HG02884 (cell line): ENCODE data around the gene CHST14.
"Not testable (repeated sequence)": the region's sequence is repeated elsewhere in the genome, so short reads cannot be mapped to it uniquely, and the experiment has no call there.

ENCODE experiments used
- ATAC-seq: cut with Tn5 transposase; IDR thresholded peaks from one replicate; pipeline ENCODE4 v1.9.1; 2021; ENCODE audit warnings: mild to moderate bottlenecking, moderate library complexity; ENCODE audit not compliant: unreplicated experiment

CHST14 gene

DNA sequence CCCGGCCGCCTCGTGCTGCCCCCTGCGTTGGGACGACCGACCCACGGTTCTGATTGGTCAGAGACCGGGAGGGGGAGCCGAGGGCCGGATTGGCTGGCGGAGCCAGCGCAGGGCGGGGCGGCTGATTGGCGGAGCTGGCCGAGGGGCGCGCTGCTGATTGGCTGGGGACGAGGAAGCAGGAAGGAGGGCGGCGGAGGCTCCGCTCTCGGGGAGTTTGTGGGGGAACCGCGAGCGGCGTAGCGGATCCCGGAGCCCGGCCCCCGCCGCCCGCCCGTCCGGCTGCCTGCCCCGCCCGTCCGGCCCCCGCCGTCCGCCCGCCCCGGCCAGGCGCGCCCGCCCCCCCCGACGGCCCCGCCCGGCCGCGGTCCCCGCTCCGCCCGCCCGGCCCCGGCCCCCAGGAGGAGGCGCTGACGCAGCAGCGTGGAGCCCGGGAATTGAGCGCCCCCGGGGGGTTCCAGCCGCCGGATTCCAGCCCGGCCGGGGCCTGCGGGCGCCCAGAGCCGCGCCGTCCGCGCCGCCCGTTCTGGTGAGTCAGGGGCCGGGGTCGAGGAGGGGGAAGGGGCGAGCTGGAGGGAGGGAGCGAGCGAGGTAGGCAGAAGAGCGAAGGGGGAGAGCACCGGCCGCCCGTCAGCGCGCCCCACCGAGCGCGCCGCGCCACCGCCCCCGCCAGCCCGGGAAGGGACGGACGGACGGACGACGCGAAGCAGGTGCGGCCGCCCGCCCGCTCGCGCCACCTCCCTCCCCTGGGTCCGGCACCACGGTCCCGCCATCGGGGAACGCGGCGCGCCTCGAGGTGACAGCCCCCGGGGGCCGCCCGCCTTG lies 29.8 kb upstream of the CHST14 start, which contains the start of gene BAHD1:
Gene BAHD1, plus strand, starts transcription at position 211 of the 822 bp plus-strand sequence. CDS start 17,512 bp downstream, outside the sequence.
- peak; percentile 79 for ATAC-seq

GRCh38 chr15:40441565-40442531 lies 28.9 kb upstream of the CHST14 start:
- no peak for ATAC-seq

- ATAC-seq = no peak
Observed at GRCh38 chr15:40443255-40443654, 27.5 kb upstream of the CHST14 start.

GRCh38 chr15:40443846-40444245 lies 26.9 kb upstream of the CHST14 start:
- no peak for ATAC-seq

GRCh38 chr15:40444736-40445135 lies 26.0 kb upstream of the CHST14 start:
- no peak for ATAC-seq

GRCh38 chr15:40445421-40445922 lies 25.3 kb upstream of the CHST14 start:
- no peak for ATAC-seq

DNA sequence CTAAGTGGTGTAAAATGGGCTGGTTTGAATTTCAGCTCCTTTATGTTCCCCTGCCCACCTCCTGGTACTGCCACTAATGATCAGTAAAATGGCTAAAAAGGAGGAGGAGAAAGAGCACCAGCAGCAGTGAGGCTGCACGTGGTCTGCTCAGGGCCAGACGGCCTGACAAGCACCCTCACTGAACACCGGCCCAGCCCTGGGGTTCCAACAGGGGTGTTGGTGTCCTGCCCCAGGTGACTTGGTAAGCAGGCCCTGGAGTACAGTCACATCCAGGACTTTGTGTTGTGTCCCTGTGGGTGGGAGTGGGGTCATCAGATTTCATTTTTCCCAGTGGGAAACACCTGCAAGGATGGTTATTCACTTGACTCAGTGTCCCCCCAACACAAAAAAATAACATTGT lies 24.6 kb upstream of the CHST14 start:
- no peak for ATAC-seq

GRCh38 chr15:40448354-40448753 lies 22.4 kb upstream of the CHST14 start:
- no peak for ATAC-seq

GRCh38 chr15:40449275-40449674 lies 21.5 kb upstream of the CHST14 start:
- ATAC-seq = no peak

- no peak for ATAC-seq
Observed at GRCh38 chr15:40450047-40450446, 20.7 kb upstream of the CHST14 start.

DNA sequence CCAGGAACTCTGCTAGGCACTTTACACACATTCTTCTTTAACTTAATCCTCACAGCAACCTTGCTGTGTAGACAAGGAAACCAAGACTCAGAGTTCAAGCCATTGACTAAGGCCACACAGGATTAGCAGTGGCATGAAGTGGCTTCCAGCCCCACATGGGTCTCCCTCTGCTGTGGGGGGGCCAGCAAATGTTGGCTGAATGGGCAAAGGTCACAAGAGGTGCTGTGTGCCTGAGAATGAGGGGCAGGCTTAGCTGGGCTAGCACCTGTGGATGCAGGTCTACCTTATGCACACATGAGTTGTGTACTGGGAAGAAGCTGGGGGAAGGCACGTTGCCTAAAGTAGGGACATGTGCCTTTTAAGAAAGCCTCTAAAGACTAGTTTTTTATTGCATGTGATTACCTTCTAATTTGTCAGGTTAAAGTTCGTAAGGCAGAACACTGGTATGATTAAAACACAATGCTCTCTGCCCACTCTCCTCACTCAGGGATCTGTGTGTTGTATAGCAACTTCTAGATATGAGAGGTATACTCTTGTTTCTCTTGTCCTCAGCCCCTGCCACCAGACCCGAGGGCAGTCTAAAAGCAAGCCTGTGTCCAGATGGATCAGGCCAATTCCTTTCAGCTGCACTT lies 19.1 kb upstream of the CHST14 start:
- no peak for ATAC-seq

DNA sequence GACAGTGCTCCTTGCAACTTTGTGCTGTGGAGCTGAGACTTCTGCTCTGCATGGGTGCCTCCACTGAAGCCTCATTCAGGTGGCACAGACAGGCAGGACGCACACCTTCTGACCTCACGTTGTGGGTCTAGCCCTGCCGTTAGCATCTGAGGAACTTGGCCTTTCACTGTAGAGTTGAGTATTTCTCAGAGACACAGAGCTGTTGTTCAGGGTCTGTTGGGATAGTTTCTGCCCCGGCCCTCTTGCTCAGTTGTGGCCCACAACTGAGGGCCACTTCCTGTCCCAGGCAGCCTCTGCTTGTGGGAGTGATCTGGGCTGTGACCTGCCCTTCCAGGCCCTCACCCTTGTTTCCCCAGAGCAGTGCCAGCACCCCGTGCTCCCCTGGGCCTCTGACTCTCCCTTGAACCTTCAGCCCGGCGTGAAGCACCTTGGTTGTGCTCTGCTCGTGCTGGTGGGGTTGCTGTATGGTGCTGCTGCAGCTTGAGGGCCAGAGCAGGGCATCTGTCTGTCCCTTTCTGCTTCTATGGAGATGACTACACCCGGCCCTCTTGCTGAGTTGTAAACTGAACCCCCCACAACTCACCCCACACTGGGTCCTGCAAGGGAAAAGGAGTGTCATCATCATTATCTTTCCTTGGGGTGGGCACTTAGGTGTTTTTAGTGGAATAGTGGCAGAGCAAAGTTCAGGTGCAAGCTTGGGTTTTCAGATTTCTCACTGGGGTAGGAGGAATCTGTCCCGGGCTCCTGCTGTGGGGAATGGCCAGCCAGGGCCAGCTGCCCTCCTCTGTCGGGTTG lies 18.3 kb upstream of the CHST14 start:
- ATAC-seq = no peak

- ATAC-seq = not testable (repeated sequence)
Observed at GRCh38 chr15:40453941-40454340, 16.8 kb upstream of the CHST14 start.

DNA sequence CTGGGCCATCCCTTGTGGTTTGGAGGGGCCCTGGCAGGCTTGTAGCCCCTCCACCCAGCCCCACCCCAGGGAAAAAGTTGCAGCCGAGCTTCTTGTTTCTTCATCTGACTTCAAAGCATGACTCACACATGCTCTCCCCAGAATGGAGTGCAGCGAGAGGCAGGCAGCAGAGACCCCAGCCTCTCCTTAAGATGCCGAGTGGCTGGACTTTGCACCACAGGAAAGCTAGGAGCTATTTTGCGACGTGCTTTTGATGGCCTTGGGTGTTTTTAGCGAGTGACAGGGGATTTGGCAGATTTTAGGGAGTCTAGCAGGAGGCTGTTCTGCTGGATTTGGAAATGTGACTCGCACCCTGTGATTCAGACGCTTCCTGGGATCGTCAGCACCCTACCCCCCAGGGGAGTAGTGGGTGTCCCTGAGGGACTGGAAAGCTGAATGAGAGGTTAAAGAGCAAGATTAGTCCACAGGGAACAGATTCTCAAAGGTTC lies 15.8 kb upstream of the CHST14 start:
- ATAC-seq = no peak

DNA sequence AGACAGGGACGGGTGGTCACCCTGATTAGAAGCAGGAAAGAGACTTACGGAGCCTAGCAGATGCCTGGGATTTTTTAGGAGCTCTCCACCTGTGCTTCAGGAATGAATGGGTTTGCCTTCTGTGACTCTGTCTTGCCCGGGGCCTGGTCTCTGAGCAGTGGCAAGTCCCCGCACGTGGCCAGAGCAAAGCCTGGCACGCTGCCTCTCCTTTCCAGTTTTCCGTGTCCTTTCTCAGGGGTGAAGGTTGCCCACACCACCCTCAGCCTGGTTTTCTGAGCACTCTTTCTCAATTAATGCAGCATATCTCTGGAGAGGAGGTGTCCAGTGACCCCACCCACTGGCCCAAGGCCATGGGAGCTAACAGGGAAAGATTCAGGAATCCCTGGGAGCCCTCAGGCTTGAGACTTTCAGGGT lies 14.5 kb upstream of the CHST14 start:
- no peak for ATAC-seq

GRCh38 chr15:40456738-40457137 lies 14.0 kb upstream of the CHST14 start:
- ATAC-seq = no peak

- no peak for ATAC-seq
Observed at GRCh38 chr15:40458495-40459371, 12.1 kb upstream of the CHST14 start.

- no peak for ATAC-seq
Observed at GRCh38 chr15:40459391-40460015, 11.3 kb upstream of the CHST14 start.

DNA sequence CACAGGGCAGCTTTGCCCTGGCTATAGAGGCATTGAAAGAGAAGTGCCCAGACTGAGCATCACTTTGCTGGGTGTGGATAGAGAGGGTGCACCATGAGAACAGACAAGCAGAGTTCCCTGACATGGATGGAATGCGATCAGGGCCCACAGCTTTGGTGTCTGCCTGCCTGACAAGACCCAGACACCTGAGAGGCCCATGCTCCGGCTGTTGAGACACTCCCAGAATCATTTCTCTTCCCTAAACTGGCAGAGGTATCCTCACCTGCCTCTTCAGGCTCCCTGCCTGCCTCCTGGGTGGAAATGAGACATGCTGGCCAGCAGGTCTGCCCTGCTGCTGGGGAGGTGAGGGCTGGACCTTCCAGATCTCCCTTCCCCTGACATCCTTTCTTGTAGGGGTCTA lies 10.4 kb upstream of the CHST14 start:
- no peak for ATAC-seq
